DND-41 (cell line): ENCODE measurements around the gene SLC2A13.

ENCODE experiments used
- ATAC-seq: fragments of 200-7000 bp; cut with Tn5 transposase; 3 replicates; pipeline ENCODE4 v1.9.1; 2021; ENCODE audit warnings: low read depth; ENCODE audit not compliant: insufficient read depth
- DNase-seq: peaks from one replicate; pipeline ENCODE4 v3.0.0-alpha.2; 2020
- H2AFZ ChIP-seq: 2 replicates; pipeline ENCODE4 v1.6.0; 2012; ENCODE audit warnings: low read depth, low read length
- H3K27ac ChIP-seq: 2 replicates; pipeline ENCODE4 v1.5.1; 2012; ENCODE audit warnings: low read length, inconsistent platforms
- H3K27me3 ChIP-seq: fragments of 200-600 bp; sonication (generic); 2 replicates; pipeline ENCODE4 v1.6.0; 2012; ENCODE audit warnings: low read length, mild to moderate bottlenecking, inconsistent platforms; ENCODE audit not compliant: insufficient read depth, poor library complexity
- H3K36me3 ChIP-seq: 2 replicates; pipeline ENCODE4 v1.5.1; 2012; ENCODE audit warnings: low read length, inconsistent platforms; ENCODE audit not compliant: insufficient read depth
- H3K4me1 ChIP-seq: 2 replicates; pipeline ENCODE4 v1.5.1; 2012; ENCODE audit warnings: mild to moderate bottlenecking, low read length; ENCODE audit not compliant: insufficient read depth
- H3K4me2 ChIP-seq: 2 replicates; pipeline ENCODE4 v1.6.0; 2012; ENCODE audit warnings: mild to moderate bottlenecking, moderate library complexity, low read length, inconsistent platforms; ENCODE audit not compliant: insufficient read depth
- H3K4me3 ChIP-seq, 2 experiments: fragments of 200-600 bp in 1 of 2; shearing (Covaris generic) in 1 of 2; 2 replicates each; pipeline ENCODE4 v1.5.1; 2012 to 2016; ENCODE audit warnings: inconsistent platforms in 2 of 2, low read length in 2 of 2, mild to moderate bottlenecking in 2 of 2, low read depth in 1 of 2, moderate library complexity in 1 of 2
- H3K79me2 ChIP-seq: 2 replicates; pipeline ENCODE4 v1.6.0; 2012; ENCODE audit warnings: low read length, inconsistent platforms; ENCODE audit not compliant: insufficient read depth
- H3K9ac ChIP-seq: 2 replicates; pipeline ENCODE4 v1.6.0; 2012; ENCODE audit warnings: low read depth, mild to moderate bottlenecking, inconsistent platforms, low read length, moderate library complexity
- H3K9me3 ChIP-seq: 2 replicates; pipeline ENCODE4 v1.5.1; 2012; ENCODE audit warnings: low read length, moderate library complexity, mild to moderate bottlenecking, inconsistent platforms; ENCODE audit not compliant: insufficient read depth, severe bottlenecking
- H4K20me1 ChIP-seq: 2 replicates; pipeline ENCODE4 v1.6.0; 2012; ENCODE audit warnings: low read length; ENCODE audit not compliant: insufficient read depth
- EZH2 ChIP-seq: IDR thresholded peaks from 3 replicates; pipeline ENCODE4 v1.6.1; 2012; ENCODE audit warnings: borderline replicate concordance, low read depth, mild to moderate bottlenecking, moderate library complexity, low read length, inconsistent platforms; ENCODE audit not compliant: severe bottlenecking
- TF ChIP-seq, protein P1 (sequence below): IDR thresholded peaks from 2 replicates; pipeline ENCODE4 v1.5.1; 2012; ENCODE audit warnings: borderline replicate concordance, low read length, moderate library complexity, mild to moderate bottlenecking; ENCODE audit not compliant: poor library complexity, severe bottlenecking; ENCODE audit errors: extremely low read depth

Gene SLC2A13

GRCh38 chr12:39886106-39886505 is 219.8 kb downstream of the SLC2A13 start:
- ATAC-seq (no peak), DNase-seq (no peak)
- Histone ChIP-seq H3K4me3 (no peak overlapping the region), H3K27ac (no peak overlapping the region), H3K27me3 (no peaks in the 10 kb centered on the region), H4K20me1 (no peaks in the 10 kb centered on the region), H3K9me3 (no peaks in the 10 kb centered on the region), H3K9ac (no peak overlapping the region), H3K79me2 (no peaks in the 10 kb centered on the region), H3K36me3 (no peaks in the 10 kb centered on the region), H3K4me2 (no peak overlapping the region), H3K4me1 (no peaks in the 10 kb centered on the region), H2AFZ (no peak overlapping the region)
- TF ChIP-seq, protein P1, sequence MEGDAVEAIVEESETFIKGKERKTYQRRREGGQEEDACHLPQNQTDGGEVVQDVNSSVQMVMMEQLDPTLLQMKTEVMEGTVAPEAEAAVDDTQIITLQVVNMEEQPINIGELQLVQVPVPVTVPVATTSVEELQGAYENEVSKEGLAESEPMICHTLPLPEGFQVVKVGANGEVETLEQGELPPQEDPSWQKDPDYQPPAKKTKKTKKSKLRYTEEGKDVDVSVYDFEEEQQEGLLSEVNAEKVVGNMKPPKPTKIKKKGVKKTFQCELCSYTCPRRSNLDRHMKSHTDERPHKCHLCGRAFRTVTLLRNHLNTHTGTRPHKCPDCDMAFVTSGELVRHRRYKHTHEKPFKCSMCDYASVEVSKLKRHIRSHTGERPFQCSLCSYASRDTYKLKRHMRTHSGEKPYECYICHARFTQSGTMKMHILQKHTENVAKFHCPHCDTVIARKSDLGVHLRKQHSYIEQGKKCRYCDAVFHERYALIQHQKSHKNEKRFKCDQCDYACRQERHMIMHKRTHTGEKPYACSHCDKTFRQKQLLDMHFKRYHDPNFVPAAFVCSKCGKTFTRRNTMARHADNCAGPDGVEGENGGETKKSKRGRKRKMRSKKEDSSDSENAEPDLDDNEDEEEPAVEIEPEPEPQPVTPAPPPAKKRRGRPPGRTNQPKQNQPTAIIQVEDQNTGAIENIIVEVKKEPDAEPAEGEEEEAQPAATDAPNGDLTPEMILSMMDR = no peak
- no peak for TF ChIP-seq EZH2

GRCh38 chr12:39884616-39885125 is 221.2 kb downstream of the SLC2A13 start:
- no peak for ATAC-seq

DNA sequence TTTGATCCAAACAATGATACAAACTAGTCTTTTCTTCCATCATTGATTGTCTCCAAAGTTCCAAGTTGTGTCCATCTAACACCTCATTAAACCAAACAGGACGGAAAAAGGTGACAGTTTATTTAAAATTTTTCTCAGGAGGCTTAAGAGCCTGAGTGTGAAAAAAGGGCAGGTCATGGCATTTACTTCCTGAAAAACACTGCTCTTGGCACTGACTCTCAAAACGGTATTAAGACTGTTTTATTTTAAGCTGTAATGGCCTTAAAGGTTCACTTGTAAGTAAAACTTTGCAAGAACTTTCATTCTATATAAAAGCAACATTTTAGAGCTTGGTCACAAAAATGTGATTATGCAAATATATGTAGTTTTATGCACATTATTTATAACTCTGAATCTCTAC is 222.5 kb downstream of the SLC2A13 start:
- DNase-seq (no peak), ATAC-seq (no peak)
- Histone ChIP-seq H3K27ac (no peak overlapping the region), H3K36me3 (no peaks in the 10 kb centered on the region), H3K9ac (no peak overlapping the region), H3K9me3 (peaks cover 7% of the 10 kb centered on the region), H3K4me1 (no peaks in the 10 kb centered on the region), H3K27me3 (no peaks in the 10 kb centered on the region), H2AFZ (no peak overlapping the region), H3K79me2 (no peaks in the 10 kb centered on the region), H3K4me2 (no peak overlapping the region), H4K20me1 (no peaks in the 10 kb centered on the region), H3K4me3 (no peak overlapping the region)
- TF ChIP-seq, protein P1 = no peak
- TF ChIP-seq EZH2 = no peak

More at GRCh38 chr12:39884616-39885125, 221.2 kb downstream of the SLC2A13 start:
- no peak for DNase-seq
- TF ChIP-seq, protein P1 = no peak
- TF ChIP-seq EZH2 = no peak
- no peak overlapping the region for H3K9ac ChIP-seq
- H3K4me2 ChIP-seq = no peak overlapping the region
- H3K36me3 ChIP-seq = no peaks in the 10 kb centered on the region
- H2AFZ ChIP-seq = no peak overlapping the region
- H3K27ac ChIP-seq = no peak overlapping the region
- H3K9me3 ChIP-seq = no peaks in the 10 kb centered on the region
- H3K79me2 ChIP-seq = no peaks in the 10 kb centered on the region
- no peaks in the 10 kb centered on the region for H3K27me3 ChIP-seq
- H3K4me1 ChIP-seq = no peaks in the 10 kb centered on the region
- no peak overlapping the region for H3K4me3 ChIP-seq
- H4K20me1 ChIP-seq = no peaks in the 10 kb centered on the region

DNA sequence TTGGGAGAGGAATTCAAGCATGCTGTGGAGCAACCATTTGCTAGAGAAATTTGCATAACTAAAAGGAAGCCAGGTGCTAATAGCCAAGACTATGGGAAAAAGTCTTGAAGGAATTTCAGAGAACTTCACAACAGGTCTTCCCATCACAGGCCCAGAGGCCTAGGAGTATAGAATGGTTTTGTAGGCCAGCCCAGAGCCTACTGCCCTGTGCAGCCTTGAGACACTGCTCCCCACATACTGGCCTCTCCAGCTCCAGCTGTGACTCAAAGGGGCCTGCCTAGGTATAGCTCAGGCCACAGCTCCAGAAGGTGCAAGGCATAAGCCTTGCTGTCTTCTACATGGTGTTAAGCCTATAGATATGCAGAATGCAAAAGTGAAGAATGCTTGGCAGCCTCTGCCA is 227.1 kb downstream of the SLC2A13 start:
- H3K79me2 ChIP-seq = no peaks in the 10 kb centered on the region
- H3K4me1 ChIP-seq = no peaks in the 10 kb centered on the region
- TF ChIP-seq, protein P1 = no peak
- no peak for TF ChIP-seq EZH2
- ATAC-seq = no peak
- no peaks in the 10 kb centered on the region for H4K20me1 ChIP-seq
- no peaks in the 10 kb centered on the region for H3K36me3 ChIP-seq
- no peak overlapping the region for H3K9ac ChIP-seq
- H3K4me3 ChIP-seq = no peak overlapping the region
- H3K4me2 ChIP-seq = no peak overlapping the region
- no peaks in the 10 kb centered on the region for H3K27me3 ChIP-seq
- peaks cover 7% of the 10 kb centered on the region for H3K9me3 ChIP-seq
- no peak for DNase-seq
- H3K27ac ChIP-seq = no peak overlapping the region
- no peak overlapping the region for H2AFZ ChIP-seq
